Ascending aorta (tissue), 2 donors: ENCODE results near the gene PRIMA1. TPM values are rescaled to one million over a fixed set of nuclear protein-coding genes. Genes with fewer than 3 reads are reported as not detected.
A peak's percentile ranks its signal among the peaks of the same experiment; 100 is the strongest.

Experiments
- DNase-seq, 2 donors: peaks; one replicate each; pipeline ENCODE4 v3.0.0-alpha.2; 2019; ENCODE audit warnings: low spot score in 2 of 2
- H3K27ac ChIP-seq, 2 donors: fragments of 200-600 bp; sonication (generic); one replicate each; pipeline ENCODE4 v1.5.1; 2016 to 2017; ENCODE audit warnings: mild to moderate bottlenecking in 1 of 2
- H3K27me3 ChIP-seq: fragments of 200-600 bp; sonication (generic); one replicate; pipeline ENCODE4 v1.5.1; 2017
- H3K36me3 ChIP-seq, 2 donors: fragments of 200-600 bp; sonication (generic); one replicate each; pipeline ENCODE4 v1.5.1; 2016
- H3K4me1 ChIP-seq, 2 donors: fragments of 200-600 bp; sonication (generic); one replicate each; pipeline ENCODE4 v1.5.1; 2016 to 2017; ENCODE audit warnings: mild to moderate bottlenecking in 1 of 2
- H3K4me3 ChIP-seq, 2 donors: fragments of 200-600 bp; sonication (generic); one replicate each; pipeline ENCODE4 v1.5.1; 2016 to 2017; ENCODE audit warnings: mild to moderate bottlenecking in 1 of 2
- H3K9me3 ChIP-seq, 2 donors: fragments of 200-600 bp; sonication (generic); one replicate each; pipeline ENCODE4 v1.5.1; 2016
- CTCF ChIP-seq, 3 experiments: fragments of 200-600 bp in 2 of 3; fragments of 450-650 bp in 1 of 3; sonication (generic) in 2 of 3; IDR thresholded peaks; one replicate each; pipeline ENCODE4 v1.5.1; 2016 to 2019; ENCODE audit warnings: antibody characterized with exemption in 3 of 3, mild to moderate bottlenecking in 1 of 3, moderate library complexity in 1 of 3
- intact Hi-C: fragments of 100-400 bp; cut with DNase I; formaldehyde crosslinking; loops from one replicate; pipeline ENCODE4 v1.15.1; 2023
- total RNA-seq: library from RNA; depleted of rRNA; stranded (reverse); fragments of >200 nt; gene quantifications from one replicate; pipeline ENCODE4 v1.1.0, GENCODE V29; 2016

The PRIMA1 gene
- total RNA-seq, 1 donor from 2014 or later, result 9.4 TPM

DNA sequence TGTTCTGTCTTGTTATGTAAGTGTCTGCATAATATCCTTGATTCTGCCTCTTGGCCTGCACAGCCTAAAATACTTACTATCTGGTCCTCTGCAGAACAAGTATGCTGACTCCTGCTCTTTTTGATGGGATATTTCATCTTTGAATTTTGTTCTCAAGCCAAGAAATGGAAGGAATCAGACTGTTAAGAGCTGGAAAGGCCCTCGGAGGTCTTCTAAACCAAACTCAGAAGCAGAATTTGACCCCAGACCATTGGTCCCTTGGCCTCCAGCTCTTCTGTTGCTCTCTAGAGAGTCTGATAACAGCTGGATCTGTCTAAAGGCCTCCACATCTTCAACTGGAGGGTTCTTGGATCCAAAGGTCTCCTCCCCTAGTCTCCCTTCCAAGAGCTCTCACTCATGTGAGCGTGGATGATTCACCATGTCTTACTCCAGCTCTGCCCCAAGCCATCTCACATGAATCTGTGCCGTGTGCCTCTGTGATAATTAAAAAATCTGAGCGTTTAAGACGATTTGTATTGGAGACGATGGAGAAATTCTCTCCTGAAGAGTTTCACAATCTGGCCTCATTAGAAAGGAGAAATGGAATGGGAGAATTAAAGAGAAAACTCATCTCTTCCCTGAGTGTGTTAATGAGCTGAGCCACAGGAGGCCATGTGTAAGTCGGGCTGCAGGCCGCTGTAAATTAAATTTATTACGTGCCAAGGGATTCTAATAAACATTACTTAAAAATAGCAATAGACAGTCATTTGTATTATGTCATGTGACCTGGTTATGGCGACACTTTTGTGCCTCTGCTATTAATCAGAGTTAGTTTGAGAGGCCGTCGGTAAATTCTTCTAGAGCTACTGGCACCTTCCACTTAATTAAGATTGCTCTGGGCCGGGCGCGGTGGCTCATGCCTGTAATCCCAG is 15.4 kb upstream of the PRIMA1 start:
- H3K27ac ChIP-seq, result no peak overlapping the region
- intact Hi-C loops, result no loop called here
- H3K9me3 ChIP-seq, result no peaks in the 10 kb centered on the region

GRCh38 chr14:93799989-93800921 is 12.0 kb upstream of the PRIMA1 start:
- H3K4me1 ChIP-seq, result peaks cover 0 to 20% of the 10 kb centered on the region in 2 donors
- H3K36me3 ChIP-seq, result no peaks in the 10 kb centered on the region
- peaks cover 3% of the 10 kb centered on the region for H3K27me3 ChIP-seq
- H3K4me3 ChIP-seq, result no peak overlapping the region
- DNase-seq, result no peak
- no peaks in the 10 kb centered on the region for H3K9me3 ChIP-seq
- peak overlapping the region; percentile 52 to 72 for H3K27ac ChIP-seq
- intact Hi-C loops, result loop anchor here (10.0 kb wide), 1 partner anchor 205 kb away; no protein-coding TSS in a partner anchor
- peak in 1 of 3 experiments; percentile 14 for TF ChIP-seq CTCF (IDR thresholded peaks at IDR 0.05)

More for the DNA sequence above, 15.4 kb upstream of the PRIMA1 start:
- H3K4me1 ChIP-seq, result peaks cover 0 to 20% of the 10 kb centered on the region in 2 donors
- no peaks in the 10 kb centered on the region for H3K36me3 ChIP-seq
- DNase-seq, result no peak
- no peak overlapping the region for H3K4me3 ChIP-seq
- H3K27me3 ChIP-seq, result peaks cover 3% of the 10 kb centered on the region
- TF ChIP-seq CTCF (IDR thresholded peaks at IDR 0.05), result no peak

DNA sequence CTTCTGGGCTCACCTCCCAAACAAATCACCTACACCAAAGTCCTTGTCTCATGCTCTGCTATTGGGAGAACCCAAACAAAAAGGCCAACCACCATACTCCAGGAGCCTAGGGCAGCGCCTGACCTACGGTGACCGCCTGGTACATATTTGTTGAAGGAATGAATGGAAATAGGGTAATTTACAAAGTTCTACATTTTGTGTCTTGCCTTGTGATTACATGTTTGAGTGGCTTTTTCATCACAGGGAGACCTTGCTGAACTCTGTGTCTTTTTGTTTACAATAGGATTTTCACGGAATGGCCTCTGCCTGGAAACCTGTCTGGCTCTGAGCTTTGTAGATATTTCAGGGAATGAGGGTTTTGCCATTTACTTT is 11.3 kb upstream of the PRIMA1 start:
- intact Hi-C loops, result loop anchor here (10.0 kb wide), 1 partner anchor 205 kb away; no protein-coding TSS in a partner anchor
- H3K36me3 ChIP-seq, result no peaks in the 10 kb centered on the region
- DNase-seq, result no peak
- no peaks in the 10 kb centered on the region for H3K9me3 ChIP-seq
- H3K27ac ChIP-seq, result peak overlapping the region; percentile 4 to 72
- peaks cover 0 to 20% of the 10 kb centered on the region in 2 donors for H3K4me1 ChIP-seq
- H3K4me3 ChIP-seq, result no peak overlapping the region
- no peak for TF ChIP-seq CTCF (IDR thresholded peaks at IDR 0.05)
- H3K27me3 ChIP-seq, result peaks cover 3% of the 10 kb centered on the region

DNA sequence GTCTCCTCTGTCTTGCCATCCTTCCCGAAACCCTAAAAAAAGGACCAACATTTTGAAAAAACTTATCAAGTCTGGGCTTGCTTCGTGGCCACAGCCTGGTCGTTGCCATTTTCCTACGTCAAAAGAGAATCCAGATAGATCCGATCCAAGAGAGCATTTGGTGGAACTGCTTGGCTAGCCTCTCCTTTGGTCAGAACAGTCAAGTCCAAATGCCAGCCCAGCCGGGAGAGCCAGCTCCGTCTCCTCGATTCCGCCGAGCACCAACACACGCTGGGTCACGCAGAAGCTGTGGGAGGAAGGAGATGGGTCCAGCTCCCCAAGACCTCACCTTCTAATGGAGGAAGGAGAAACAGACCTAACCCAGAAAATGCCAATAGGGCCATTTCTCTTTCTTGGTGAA is 9.3 kb upstream of the PRIMA1 start:
- intact Hi-C loops, result loop anchor here (10.0 kb wide), 1 partner anchor 207 kb away; no protein-coding TSS in a partner anchor

More for the DNA sequence above, 9.3 kb upstream of the PRIMA1 start:
- no peaks in the 10 kb centered on the region for H3K36me3 ChIP-seq
- H3K4me3 ChIP-seq, result no peak overlapping the region
- no peak for DNase-seq
- peaks cover 3% of the 10 kb centered on the region for H3K27me3 ChIP-seq
- no peaks in the 10 kb centered on the region for H3K9me3 ChIP-seq
- peaks cover 0 to 20% of the 10 kb centered on the region in 2 donors for H3K4me1 ChIP-seq
- H3K27ac ChIP-seq, result no peak overlapping the region
- TF ChIP-seq CTCF (IDR thresholded peaks at IDR 0.05), result no peak
